ENCODE data around the gene DOK3.

DOK3 gene

GRCh38 chr5:177483994-177484901 is 25.4 kb downstream of the DOK3 start:
- DNase-seq (ENCODE audit: low spot score) (no peak), FAIRE-seq (no peak)

- no peak for DNase-seq (ENCODE audit: low spot score)
- FAIRE-seq, result no peak
Observed at GRCh38 chr5:177483042-177483441, 26.6 kb downstream of the DOK3 start.

GRCh38 chr5:177482359-177482795 is 27.2 kb downstream of the DOK3 start:
- FAIRE-seq, result no peak
- no peak for DNase-seq (ENCODE audit: low spot score)

GRCh38 chr5:177479774-177480173 is 29.9 kb downstream of the DOK3 start:
- DNase-seq (ENCODE audit: low spot score) (no peak), FAIRE-seq (no peak)

- FAIRE-seq (no peak), DNase-seq (ENCODE audit: low spot score) (no peak)
Observed at GRCh38 chr5:177478711-177479646, 30.6 kb downstream of the DOK3 start.

GRCh38 chr5:177477701-177478477 is 31.7 kb downstream of the DOK3 start:
- DNase-seq (ENCODE audit: low spot score) (no peak), FAIRE-seq (no peak)

GRCh38 chr5:177476531-177477233 is 32.9 kb downstream of the DOK3 start:
- no peak for DNase-seq (ENCODE audit: low spot score)
- no peak for FAIRE-seq

GRCh38 chr5:177475563-177476427 is 33.8 kb downstream of the DOK3 start:
- DNase-seq (ENCODE audit: low spot score) (no peak), FAIRE-seq (no peak)

GRCh38 chr5:177474846-177475562 is 34.6 kb downstream of the DOK3 start:
- FAIRE-seq (no peak), DNase-seq (ENCODE audit: low spot score) (no peak)

- DNase-seq (ENCODE audit: low spot score), result no peak
- FAIRE-seq, result no peak
Observed at GRCh38 chr5:177474002-177474476, 35.6 kb downstream of the DOK3 start.

GRCh38 chr5:177473443-177474001 is 36.1 kb downstream of the DOK3 start, which contains the start of gene DBN1:
Gene DBN1, minus strand, starts transcription at chr5:177473634. Its CDS starts 113 bp downstream, at chr5:177473521.
- peak; percentile 35 for FAIRE-seq
- DNase-seq (ENCODE audit: low spot score), result peak; percentile 91

- peak; percentile 75 for DNase-seq (ENCODE audit: low spot score)
- no peak for FAIRE-seq
Observed at GRCh38 chr5:177472460-177473442, 36.9 kb downstream of the DOK3 start.

GRCh38 chr5:177471610-177472356 is 37.8 kb downstream of the DOK3 start:
- DNase-seq (ENCODE audit: low spot score) (no peak), FAIRE-seq (no peak)

- FAIRE-seq, result peak; percentile 35
Observed at GRCh38 chr5:177470759-177471536, 38.7 kb downstream of the DOK3 start.

GRCh38 chr5:177469750-177470525 is 39.7 kb downstream of the DOK3 start:
- FAIRE-seq, result no peak
- DNase-seq (ENCODE audit: low spot score), result no peak

More at GRCh38 chr5:177470759-177471536, 38.7 kb downstream of the DOK3 start:
- DNase-seq (ENCODE audit: low spot score), result no peak

Data from urothelium cell line (cell line).